ENCODE results near the gene EBF3.

EBF3 gene, protein sequence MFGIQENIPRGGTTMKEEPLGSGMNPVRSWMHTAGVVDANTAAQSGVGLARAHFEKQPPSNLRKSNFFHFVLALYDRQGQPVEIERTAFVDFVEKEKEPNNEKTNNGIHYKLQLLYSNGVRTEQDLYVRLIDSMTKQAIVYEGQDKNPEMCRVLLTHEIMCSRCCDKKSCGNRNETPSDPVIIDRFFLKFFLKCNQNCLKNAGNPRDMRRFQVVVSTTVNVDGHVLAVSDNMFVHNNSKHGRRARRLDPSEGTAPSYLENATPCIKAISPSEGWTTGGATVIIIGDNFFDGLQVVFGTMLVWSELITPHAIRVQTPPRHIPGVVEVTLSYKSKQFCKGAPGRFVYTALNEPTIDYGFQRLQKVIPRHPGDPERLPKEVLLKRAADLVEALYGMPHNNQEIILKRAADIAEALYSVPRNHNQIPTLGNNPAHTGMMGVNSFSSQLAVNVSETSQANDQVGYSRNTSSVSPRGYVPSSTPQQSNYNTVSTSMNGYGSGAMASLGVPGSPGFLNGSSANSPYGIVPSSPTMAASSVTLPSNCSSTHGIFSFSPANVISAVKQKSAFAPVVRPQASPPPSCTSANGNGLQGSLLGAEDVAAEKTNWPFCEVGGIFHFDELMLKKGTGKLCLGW

GRCh38 chr10:129963641-129964501 is at the start of gene EBF3:
TSS of gene EBF3 (minus strand) at chr10:129964274. CDS start at chr10:129963768, 506 bp downstream.
- no peak for DNase-seq (ENCODE audit: low read depth in 2 of 2, low spot score in 1 of 2)

GRCh38 chr10:130013335-130014262 is 49.5 kb upstream of the EBF3 start:
- DNase-seq (ENCODE audit: low read depth in 2 of 2, low spot score in 1 of 2) = no peak

- no peak for DNase-seq (ENCODE audit: low read depth in 2 of 2, low spot score in 1 of 2)
These were observed 48.1 kb upstream of the EBF3 start for GRCh38 chr10:130012129-130012528.

- no peak for DNase-seq (ENCODE audit: low read depth in 2 of 2, low spot score in 1 of 2)
These were observed 46.6 kb upstream of the EBF3 start for GRCh38 chr10:130010653-130011052.

- no peak for DNase-seq (ENCODE audit: low read depth in 2 of 2, low spot score in 1 of 2)
These were observed 45.2 kb upstream of the EBF3 start for GRCh38 chr10:130009228-130009627.

GRCh38 chr10:130003787-130004613 is 39.9 kb upstream of the EBF3 start:
- DNase-seq (ENCODE audit: low read depth in 2 of 2, low spot score in 1 of 2) = no peak

DNA sequence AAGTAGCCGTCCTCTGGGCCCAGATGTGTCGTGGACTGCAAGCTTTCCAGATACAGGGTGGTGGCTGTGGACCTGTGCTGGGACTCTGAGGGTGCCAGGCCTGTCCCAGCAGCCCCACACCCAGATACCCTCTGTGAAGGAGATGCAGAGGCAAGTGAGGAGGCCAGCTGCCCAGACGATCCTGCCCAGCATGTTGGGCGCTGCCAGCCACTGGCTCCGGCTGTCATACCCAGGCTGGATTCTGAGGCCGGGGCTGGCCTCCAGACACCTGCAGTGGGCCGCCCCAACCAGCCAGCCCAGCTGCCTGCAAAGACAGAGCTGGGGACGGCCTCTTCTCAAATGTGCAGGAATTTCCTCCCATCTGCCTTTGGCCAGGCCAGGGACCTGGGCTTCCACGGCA is 39.1 kb upstream of the EBF3 start:
- DNase-seq (ENCODE audit: low read depth in 2 of 2, low spot score in 1 of 2) = no peak

DNA sequence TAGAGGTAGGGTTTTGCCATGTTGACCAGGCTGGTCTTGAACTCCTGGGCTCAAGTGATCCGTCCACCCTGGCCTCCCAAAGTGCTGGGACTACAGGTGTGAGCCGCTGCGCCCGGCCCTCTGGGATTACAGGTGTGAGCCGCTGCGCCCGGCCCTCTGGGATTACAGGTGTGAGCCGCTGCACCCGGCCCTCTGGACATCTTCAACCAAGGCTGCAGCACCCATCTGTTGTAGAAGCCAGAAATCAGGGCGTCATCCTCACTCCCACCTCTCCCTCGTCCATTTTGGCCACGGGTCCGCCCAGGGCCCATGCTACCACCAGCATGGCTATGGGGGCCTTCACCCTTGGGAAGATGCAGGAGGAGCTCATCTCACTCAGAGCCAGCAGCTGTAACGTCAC is 38.5 kb upstream of the EBF3 start:
- DNase-seq (ENCODE audit: low read depth in 2 of 2, low spot score in 1 of 2) = no peak

GRCh38 chr10:130000918-130001317 is 36.8 kb upstream of the EBF3 start:
- no peak for DNase-seq (ENCODE audit: low read depth in 2 of 2, low spot score in 1 of 2)

DNA sequence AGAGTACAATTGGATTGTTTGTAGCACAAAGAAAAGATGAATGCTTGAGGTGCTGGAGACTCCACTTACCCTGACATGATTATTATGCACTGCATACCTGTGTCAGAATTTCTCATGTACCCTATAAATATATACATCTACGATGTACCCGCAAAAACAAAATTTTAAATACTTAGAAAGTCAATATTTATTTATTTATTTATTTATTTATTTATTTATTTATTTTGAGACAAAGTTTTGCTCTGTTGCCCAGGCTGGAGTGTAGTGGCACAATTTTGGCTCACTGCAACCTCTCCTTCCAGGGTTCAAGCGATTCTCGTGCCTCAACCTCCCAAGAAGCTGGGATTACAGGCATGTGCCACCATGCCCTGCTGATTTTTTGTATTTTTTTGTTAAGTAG is 35.1 kb upstream of the EBF3 start:
- DNase-seq (ENCODE audit: low read depth in 2 of 2, low spot score in 1 of 2) = no peak

DNA sequence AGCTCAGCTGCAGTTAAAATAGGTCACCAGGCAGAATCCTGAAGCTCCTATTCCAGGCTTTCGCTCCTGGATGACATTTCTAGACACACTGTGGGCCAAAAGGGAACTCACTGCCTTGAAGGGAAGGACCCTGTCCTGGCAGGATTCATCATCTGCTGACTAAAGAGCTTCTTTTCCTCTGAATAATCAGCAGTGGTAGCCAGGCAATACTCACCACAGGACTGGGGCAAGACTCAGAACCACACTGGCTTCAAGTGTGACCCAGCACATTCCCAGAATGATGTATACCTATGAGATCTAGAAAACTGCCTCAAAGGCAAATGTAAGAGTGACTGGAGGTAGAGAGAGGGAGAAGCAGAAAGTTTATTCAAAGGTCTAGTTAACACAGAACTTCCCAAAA is 29.5 kb upstream of the EBF3 start:
- DNase-seq (ENCODE audit: low read depth in 2 of 2, low spot score in 1 of 2) = no peak

GRCh38 chr10:129992356-129992755 is 28.3 kb upstream of the EBF3 start:
- DNase-seq (ENCODE audit: low read depth in 2 of 2, low spot score in 1 of 2) = no peak

GRCh38 chr10:129982825-129983224 is 18.8 kb upstream of the EBF3 start:
- DNase-seq (ENCODE audit: low read depth in 2 of 2, low spot score in 1 of 2) = no peak

- DNase-seq (ENCODE audit: low read depth in 2 of 2, low spot score in 1 of 2) = no peak
These were observed 14.9 kb upstream of the EBF3 start for GRCh38 chr10:129978980-129979379.

- no peak for DNase-seq (ENCODE audit: low read depth in 2 of 2, low spot score in 1 of 2)
These were observed 14.2 kb upstream of the EBF3 start for GRCh38 chr10:129978322-129978721.

DNA sequence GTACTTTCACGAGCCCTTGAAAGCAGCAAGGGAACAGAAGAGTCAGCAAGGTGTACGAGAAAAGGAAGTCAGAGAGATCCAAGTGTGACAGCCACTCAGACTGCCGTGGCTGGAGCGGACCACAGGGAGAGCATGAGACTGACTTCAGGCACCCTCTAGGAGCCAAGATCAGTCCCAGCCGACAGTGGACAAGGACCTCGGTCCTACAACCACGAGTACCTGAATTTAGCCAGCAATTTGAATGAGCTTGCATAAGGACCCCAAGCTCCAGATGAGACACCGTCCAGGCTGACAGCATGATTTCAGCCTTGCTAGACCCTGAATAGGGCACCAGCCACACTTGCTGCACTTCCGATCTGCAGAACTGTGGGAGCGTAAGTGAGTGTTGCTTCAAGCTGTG is 13.7 kb upstream of the EBF3 start:
- DNase-seq (ENCODE audit: low read depth in 2 of 2, low spot score in 1 of 2) = no peak

- DNase-seq (ENCODE audit: low read depth in 2 of 2, low spot score in 1 of 2) = no peak
These were observed 9.6 kb upstream of the EBF3 start for GRCh38 chr10:129973674-129974059.

- no peak for DNase-seq (ENCODE audit: low read depth in 2 of 2, low spot score in 1 of 2)
These were observed 9.0 kb upstream of the EBF3 start for GRCh38 chr10:129972966-129973673.
